Ramos (cell line): Measurements from ENCODE around the gene CEACAM4.

Experiments
- in situ Hi-C: fragments of 300-500 bp; cut with MboI; formaldehyde crosslinking; loops from one replicate; pipeline ENCODE4 v1.14.3; 2022; ENCODE audit warnings: low sequenced_read_pairs; ENCODE audit not compliant: unreplicated experiment

CEACAM4 gene

DNA sequence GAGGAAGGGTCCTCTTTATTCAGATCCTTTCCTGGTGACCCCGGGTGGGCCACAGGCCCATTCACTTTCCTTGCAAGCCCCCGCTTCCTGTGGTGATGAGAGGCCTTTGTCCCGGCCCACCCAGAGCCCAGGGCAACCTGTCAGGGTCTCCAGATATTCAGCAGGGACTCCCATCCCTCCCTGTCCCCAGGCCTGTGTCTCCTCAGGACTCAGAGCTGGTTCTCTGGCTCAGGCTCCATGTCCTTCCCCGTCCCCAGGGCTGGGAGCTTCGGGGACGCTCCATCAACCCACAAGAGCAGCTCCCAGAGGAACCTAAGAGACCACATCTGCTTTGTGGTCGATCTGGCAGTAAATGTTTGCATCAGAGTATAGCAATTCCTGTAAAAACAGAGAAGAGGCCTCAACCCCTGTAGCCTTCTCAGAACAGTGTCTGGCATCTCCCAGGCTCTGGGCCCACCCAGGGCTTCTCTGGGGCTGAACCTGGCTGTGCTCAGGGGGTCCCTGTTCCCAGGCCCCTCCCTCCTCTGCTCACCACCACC, 7.8 kb downstream of the CEACAM4 start:
- in situ Hi-C loops = no loop called here

GRCh38 chr19:41617941-41618730, 8.7 kb downstream of the CEACAM4 start:
- in situ Hi-C loops = no loop called here

DNA sequence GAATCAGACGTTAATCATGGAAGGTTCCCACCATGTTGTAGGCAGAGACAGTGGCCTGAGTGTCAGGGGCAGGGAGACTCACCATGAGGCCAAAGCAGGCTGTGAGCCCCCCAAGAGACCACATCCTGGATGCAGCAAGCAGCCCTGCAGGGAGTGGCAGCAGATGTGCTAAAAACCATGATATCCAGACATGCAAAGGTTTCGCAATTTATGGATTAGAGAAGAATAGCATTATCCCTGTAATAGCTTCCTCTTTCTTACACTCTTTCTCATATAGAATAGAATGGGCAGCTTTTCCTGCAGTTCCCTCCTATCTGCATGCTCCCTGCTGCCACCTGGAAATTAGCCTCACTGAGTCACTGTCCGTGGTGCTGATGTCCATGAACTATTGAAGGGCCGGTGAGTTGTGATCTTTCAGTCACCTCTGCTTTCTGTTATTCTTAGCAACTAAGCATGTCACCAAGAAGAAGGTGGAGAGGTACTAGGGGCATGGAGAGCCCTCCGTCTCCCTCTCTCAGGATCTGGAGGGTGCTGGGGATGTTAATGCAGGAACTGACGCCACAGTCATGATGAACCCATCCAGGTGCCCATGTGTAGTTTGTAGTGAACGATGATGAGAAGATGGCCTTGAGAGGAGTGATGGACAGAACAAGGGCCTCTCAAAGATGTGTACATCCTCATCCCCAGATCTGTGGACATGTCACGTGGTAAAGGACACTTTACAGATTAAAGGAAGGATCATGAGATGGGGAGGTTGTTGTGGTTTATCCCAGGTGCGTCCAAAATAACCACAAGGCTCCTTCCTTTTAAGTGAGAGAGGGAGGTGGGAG, 9.9 kb downstream of the CEACAM4 start:
- in situ Hi-C loops = no loop called here

DNA sequence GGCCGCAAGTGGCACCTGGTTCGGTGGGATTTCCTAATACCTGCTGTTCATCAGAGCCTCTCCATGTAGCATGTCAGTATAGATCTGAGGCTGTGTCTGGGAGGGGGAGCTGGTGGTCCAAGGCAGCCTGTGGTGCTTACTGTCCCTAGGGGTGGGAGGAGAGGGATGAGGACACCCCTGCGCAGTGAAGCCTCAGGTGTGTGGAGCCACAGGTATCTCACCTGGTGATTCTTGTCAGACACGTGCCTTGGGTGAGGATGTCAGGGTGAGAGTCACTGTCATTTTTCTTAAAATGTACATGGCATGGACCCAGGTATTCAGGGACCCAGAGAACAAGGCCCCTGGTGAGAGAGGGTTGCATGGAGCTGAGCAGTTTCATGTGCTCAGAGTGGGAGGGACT, 11.7 kb downstream of the CEACAM4 start:
- in situ Hi-C loops = no loop called here

DNA sequence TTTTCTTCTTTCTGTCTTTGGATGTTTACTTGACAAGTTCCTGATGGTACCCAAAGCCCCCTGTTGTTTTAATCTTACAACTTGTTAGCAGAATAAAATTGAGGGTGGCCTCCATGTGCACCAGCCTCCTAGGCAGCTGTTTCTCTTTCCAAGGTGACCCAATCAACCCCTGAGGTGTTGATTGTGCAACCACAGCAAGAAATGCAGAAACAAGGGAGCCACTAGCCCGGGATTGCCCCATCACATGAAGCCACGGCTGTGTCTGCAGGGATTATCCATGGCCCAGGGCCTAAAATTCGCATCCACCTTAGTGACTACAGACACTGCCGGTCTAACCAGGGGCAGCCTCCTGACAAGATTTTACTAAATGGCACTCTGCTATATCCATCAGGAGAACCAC, 14.4 kb downstream of the CEACAM4 start:
- in situ Hi-C loops = no loop called here

GRCh38 chr19:41610789-41611188, 16.1 kb downstream of the CEACAM4 start:
- in situ Hi-C loops = no loop called here

DNA sequence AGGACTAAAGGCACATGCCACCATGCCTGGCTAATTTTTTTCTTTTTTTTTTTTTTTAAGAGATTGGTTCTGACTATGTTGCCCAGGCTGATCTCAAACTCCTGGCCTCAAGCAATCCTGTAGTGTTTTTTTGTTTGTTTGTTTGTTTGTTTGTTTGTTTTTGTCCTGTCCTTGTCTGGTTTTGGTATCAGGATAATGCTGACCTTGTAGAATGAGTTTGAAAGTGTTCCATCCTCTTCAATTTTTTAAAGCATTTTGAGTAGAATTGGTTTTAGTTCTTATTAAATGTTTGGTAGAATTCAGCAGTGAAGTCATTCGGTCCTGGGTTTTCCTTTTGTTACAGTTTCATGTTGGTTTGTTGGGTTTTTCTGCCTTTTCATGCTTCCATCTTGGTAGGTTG, 19.2 kb downstream of the CEACAM4 start:
- in situ Hi-C loops = no loop called here

DNA sequence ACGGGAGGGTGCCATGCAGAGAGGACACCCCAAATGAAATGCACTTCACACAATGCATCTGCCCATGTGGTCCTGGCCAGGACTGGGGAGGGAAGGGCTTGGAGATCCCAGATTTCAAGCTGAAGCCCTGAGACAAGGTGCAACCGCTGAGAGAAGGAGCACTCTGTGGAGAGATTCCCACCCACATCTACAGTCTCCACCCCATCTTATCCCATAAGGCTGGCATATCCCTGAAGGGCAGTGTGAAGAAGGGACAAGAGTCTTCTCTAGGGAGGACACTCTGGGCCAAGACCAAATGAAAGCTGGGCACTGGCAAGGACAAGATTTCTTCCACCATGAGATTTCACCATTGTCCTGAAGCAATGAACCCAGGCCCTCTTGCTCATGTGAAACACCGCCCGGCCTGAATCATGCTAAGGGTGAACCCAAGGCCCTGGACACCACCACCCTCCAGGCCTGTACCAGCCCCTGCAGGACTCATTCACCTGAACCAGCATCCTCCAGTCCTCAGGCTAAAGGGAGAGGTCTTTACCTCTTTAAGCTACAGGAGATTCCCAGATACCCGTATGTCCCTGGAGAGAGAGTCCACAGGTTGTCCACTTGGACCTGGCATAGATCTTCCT, 20.5 kb downstream of the CEACAM4 start:
- in situ Hi-C loops = no loop called here

- in situ Hi-C loops = no loop called here
Measured at GRCh38 chr19:41604831-41605230, 22.0 kb downstream of the CEACAM4 start.

- in situ Hi-C loops = no loop called here
Measured at GRCh38 chr19:41601771-41602170, 25.1 kb downstream of the CEACAM4 start.

DNA sequence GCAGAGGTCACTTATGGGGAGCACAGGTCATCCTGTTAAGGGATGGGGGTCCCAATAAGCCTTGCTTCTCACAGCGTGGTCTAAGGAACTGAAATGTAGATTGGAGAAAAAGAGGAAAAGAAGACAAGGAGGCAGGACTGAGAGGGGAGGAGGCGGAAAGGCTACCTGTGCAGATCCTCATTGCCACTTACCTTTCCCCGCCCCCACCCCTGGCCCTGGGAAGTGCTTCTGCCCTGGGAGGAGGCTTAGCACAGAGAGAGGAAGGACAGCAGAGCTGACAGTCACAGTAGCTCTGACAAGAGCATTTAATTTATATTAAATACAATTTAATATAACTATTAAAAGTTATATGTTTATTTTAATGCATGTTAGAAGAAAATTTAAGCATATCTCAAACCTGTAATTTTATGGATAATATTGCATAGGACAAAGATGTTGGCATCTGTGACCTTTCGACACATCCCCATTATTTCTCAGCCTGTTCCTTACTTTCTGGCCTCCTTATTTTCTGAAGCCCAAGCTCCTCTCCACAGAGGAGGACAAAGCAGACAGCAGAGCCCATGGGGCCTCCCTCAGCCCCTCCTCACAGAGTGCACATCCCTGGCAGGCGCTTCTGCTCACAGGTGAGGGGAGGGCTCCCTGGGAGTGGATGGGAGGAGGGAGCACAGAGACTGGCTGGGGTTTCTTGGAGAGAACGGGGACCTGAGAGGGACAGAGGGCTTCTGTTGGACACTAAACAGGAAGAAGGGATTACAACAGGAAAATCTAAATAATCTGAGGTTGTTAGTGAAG, 27.5 kb downstream of the CEACAM4 start:
- in situ Hi-C loops = no loop called here

GRCh38 chr19:41597600-41598041, 29.3 kb downstream of the CEACAM4 start:
- in situ Hi-C loops = no loop called here

GRCh38 chr19:41595890-41596280, 31.0 kb downstream of the CEACAM4 start:
- in situ Hi-C loops = no loop called here

DNA sequence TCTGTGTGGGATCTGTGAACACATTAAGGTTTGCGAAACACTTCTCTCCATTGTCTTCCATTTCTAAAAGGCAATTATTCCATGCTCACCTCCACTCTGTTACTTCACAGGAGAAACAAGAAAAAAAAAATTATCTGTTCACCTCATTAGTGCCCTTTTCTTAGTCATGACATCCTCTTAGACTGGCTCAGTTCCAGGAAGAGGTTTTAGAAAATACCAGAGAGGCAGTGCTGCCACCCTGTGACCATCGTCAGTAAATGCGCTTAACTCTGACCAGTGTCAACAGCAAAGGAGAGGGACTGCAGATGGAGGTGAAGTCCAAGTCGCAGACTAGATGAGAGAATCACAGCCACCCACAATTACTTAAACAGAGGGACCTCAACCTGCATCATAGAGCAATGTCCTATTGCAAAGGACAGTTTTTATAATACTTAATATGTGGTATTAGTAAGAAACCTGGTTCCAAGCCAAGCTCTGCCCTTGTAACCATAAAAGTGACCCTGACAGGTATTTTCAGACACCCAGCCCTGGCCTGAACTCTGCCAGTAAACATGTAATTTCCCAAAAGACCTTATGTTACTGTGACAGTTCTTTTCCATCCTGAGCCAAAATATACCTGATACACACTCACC, 31.5 kb downstream of the CEACAM4 start:
- in situ Hi-C loops = no loop called here

DNA sequence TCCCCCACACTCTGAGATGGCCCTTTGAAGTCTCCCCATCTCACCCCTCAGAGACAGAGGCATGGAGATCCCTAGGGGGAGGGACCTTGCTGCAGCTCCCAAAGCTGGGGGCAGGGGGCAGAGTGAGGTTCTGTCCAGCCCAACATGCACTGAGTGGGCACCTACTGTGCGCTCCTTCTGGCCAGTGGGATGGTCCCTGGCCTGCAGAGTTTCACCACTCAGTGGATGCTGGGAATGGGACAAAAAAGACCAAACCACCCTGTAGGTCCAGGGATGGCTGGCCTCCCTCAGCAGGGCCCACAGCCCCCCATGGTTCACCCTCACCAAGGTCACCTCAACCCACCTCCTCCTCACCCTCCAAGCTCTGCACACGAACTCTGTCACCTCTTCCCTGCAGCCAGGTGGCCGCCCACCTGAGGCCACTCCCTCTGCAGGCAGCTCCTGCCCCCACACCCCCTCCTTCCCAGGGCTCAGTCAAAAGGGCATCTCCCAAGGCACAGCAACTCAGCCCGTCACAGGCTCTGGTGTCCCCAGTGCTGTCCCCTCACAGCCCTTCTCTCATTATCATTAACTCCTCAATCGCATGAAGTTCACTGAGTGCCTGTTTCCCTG, 34.8 kb downstream of the CEACAM4 start:
- in situ Hi-C loops = no loop called here

- in situ Hi-C loops = no loop called here
Measured at GRCh38 chr19:41590936-41591335, 35.9 kb downstream of the CEACAM4 start.

DNA sequence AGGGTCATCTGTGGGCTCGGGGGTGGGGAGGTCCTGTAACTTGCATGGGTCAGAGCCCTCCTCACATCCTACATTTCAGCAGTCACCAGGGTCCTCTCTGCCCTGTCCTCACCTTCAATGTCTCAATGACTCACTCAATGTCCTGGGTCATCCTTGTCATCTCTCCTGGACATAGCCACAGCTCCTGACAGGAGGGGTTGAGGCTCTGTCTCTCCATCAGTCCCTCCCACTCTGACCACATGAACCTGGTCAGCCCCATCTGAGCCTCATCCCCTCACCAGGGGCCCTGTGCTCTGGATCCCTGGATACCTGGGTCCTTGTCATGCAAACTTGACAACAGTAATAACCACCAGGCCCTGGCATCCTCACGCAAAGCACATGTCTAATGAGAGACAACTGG, 37.5 kb downstream of the CEACAM4 start:
- in situ Hi-C loops = no loop called here

DNA sequence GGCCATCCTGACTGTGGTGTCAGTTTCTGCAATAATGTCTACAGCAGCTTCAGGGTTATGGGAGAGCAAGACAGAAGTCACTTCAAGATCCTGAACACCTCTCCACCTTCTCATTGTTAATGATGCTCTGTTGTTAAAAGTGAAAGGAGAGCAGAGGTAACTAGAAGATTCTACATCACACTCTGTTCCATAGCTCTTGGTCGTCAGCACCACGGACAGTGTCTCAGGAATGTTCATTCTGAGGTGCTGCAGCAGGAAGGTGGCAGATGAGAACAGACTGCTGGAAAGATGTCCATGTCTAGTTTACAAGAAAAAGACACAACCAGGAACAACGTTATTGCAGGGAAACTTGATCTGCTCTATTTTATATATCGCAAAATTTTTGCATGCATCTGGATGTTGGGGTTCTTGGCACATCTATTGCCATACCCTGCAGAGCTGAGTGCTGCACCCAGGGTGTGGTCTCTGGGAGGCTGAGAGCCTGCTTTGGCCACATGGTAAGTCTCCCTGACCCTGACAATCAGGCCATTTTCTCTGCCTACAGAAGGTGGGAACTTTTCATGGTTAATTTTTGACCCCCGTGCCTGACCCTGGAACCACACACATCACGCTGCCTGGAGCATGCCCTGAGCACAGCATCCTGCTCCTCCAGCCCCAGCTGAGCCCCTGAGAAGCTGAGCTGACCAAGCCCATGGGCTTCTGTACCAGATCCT, 38.2 kb downstream of the CEACAM4 start:
- in situ Hi-C loops = no loop called here

DNA sequence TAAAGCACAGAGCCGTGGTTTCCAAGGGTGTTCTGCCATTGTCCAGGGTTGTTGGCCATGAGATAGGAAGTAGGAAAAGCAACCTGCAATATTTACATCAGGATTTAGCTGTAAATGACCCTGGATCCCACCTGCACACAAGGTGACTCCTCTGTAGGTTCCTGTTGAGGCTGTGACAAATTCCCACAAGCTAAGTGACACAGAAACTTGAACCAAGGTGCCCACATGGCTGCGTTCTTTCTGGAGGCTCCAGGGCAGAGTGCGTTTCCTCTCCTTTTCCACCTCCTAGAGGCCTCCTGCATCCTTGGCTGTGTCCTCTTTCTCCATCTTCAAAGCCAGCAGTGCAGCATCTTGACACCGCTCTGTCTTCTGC, 39.0 kb downstream of the CEACAM4 start:
- in situ Hi-C loops = no loop called here
